B cell (primary cell): ENCODE results near the gene CXorf49. TPM values are rescaled to one million over a fixed set of nuclear protein-coding genes. Genes with fewer than 3 reads are reported as not detected.
"Not testable (repeated sequence)": the region's sequence is repeated elsewhere in the genome, so short reads cannot be mapped to it uniquely, and the experiment has no call there.

Experiments used
- ATAC-seq: fragments of 200-7000 bp; cut with Tn5 transposase; one replicate; pipeline ENCODE4 v1.10.0; 2021; ENCODE audit warnings: low read depth, mild to moderate bottlenecking, moderate number of reproducible peaks, moderate library complexity
- CTCF ChIA-PET: fragments of 350-600 bp; sonication (Branson Sonifier 250); formaldehyde crosslinking; loops from one replicate; lab custom pipeline; 2021; ENCODE audit warnings: antibody characterized with exemption, inconsistent platforms; lab: Charles Lee
- POLR2A ChIA-PET: fragments of 350-600 bp; sonication (Branson Sonifier 250); formaldehyde crosslinking; loops from one replicate; lab custom pipeline; 2021; ENCODE audit warnings: antibody characterized with exemption; lab: Charles Lee
- DNase-seq: peaks from one replicate; pipeline ENCODE4 v3.0.0; 2013
- H2AFZ ChIP-seq: 2 replicates; pipeline ENCODE4 v1.6.1; 2012; ENCODE audit warnings: mild to moderate bottlenecking, low read depth, low read length; ENCODE audit not compliant: insufficient read depth, poor library complexity, severe bottlenecking
- H3K27ac ChIP-seq, 2 donors: 1 replicate in 1 of 2; 2 replicates in 1 of 2; pipeline ENCODE4 v1.5.1; 2012 to 2013; ENCODE audit warnings: low read length in 2 of 2, mild to moderate bottlenecking in 2 of 2, moderate library complexity in 1 of 2
- H3K27me3 ChIP-seq, 4 experiments: fragments of 200-600 bp in 1 of 4; sonication (generic) in 1 of 4; replicated peaks in 1 of 4; 1 replicate in 2 of 4; 2 replicates in 2 of 4; pipeline versions ENCODE4 v1.6.1 to v1.7.0; 2013 to 2016; ENCODE audit warnings: low read length in 3 of 4, mild to moderate bottlenecking in 2 of 4, mixed read lengths in 1 of 4, moderate library complexity in 1 of 4; ENCODE audit not compliant: insufficient read depth in 4 of 4, control insufficient read depth in 3 of 4; ENCODE audit errors: control extremely low read depth in 1 of 4
- H3K36me3 ChIP-seq, 2 experiments: replicated peaks in 1 of 2; 1 replicate in 1 of 2; 2 replicates in 1 of 2; pipeline versions ENCODE4 v1.6.1 to v1.7.1; 2013; ENCODE audit warnings: low read length in 1 of 2; ENCODE audit not compliant: insufficient read depth in 2 of 2, control insufficient read depth in 1 of 2; ENCODE audit errors: control extremely low read depth in 1 of 2, extremely low read depth in 1 of 2
- H3K4me1 ChIP-seq, 2 donors: fragments of 200-600 bp in 1 of 2; sonication (generic) in 1 of 2; 1 replicate in 1 of 2; 2 replicates in 1 of 2; pipeline versions ENCODE4 v1.5.1 to v1.6.1; 2013 to 2017; ENCODE audit warnings: low read length in 2 of 2; ENCODE audit not compliant: control insufficient read depth in 2 of 2, insufficient read depth in 2 of 2
- H3K4me2 ChIP-seq: replicated peaks from 2 replicates; pipeline ENCODE3; 2012; ENCODE audit warnings: mild to moderate bottlenecking, low read depth, low read length; ENCODE audit not compliant: poor library complexity, severe bottlenecking
- H3K4me3 ChIP-seq, 5 experiments: fragments of 200-600 bp in 1 of 5; sonication (generic) in 1 of 5; 1 replicate in 3 of 5; 2 replicates in 2 of 5; pipeline versions ENCODE4 v1.5.1 to v1.7.0; 2011 to 2016; ENCODE audit warnings: low read length in 4 of 5, mild to moderate bottlenecking in 4 of 5, low read depth in 2 of 5, control low read depth in 1 of 5, moderate library complexity in 1 of 5; ENCODE audit not compliant: insufficient read depth in 1 of 5; ENCODE audit errors: control extremely low read depth in 1 of 5, extremely low read depth in 1 of 5
- H3K79me2 ChIP-seq: fragments of 200-600 bp; sonication (generic); one replicate; pipeline ENCODE4 v1.6.0; 2016; ENCODE audit warnings: low read length; ENCODE audit not compliant: control insufficient read depth, insufficient read depth
- H3K9ac ChIP-seq: fragments of 200-600 bp; sonication (generic); 2 replicates; pipeline ENCODE4 v1.6.1; 2017; ENCODE audit warnings: mild to moderate bottlenecking, low read length, moderate library complexity
- H3K9me3 ChIP-seq, 3 donors: one replicate each; pipeline versions ENCODE4 v1.6.1 to v1.7.1; 2013; ENCODE audit warnings: low read length in 2 of 3; ENCODE audit not compliant: control insufficient read depth in 2 of 3, insufficient read depth in 1 of 3; ENCODE audit errors: control extremely low read depth in 1 of 3
- H4K20me1 ChIP-seq: 2 replicates; pipeline ENCODE4 v1.6.0; 2012; ENCODE audit warnings: mild to moderate bottlenecking, low read length; ENCODE audit not compliant: insufficient read depth, control insufficient read depth, poor library complexity, severe bottlenecking
- H3K27ac Mint-ChIP-seq: one replicate; pipeline ENCODE4 v1.8.0; 2021; ENCODE audit warnings: mixed read lengths
- H3K27me3 Mint-ChIP-seq: one replicate; pipeline ENCODE4 v1.8.0; 2021; ENCODE audit warnings: mixed read lengths
- H3K4me1 Mint-ChIP-seq: one replicate; pipeline ENCODE4 v1.8.0; 2021; ENCODE audit warnings: mixed read lengths
- H3K4me3 Mint-ChIP-seq: one replicate; pipeline ENCODE4 v1.8.0; 2021; ENCODE audit warnings: mixed read lengths
- H3K9me3 Mint-ChIP-seq: one replicate; pipeline ENCODE4 v1.8.0; 2022; ENCODE audit warnings: mixed read lengths; ENCODE audit not compliant: insufficient read depth
- EZH2 ChIP-seq: IDR thresholded peaks from 2 replicates; pipeline ENCODE4 v1.6.1; 2012; ENCODE audit warnings: borderline replicate concordance, low read depth, mild to moderate bottlenecking, moderate library complexity, low read length; ENCODE audit not compliant: insufficient read depth, poor library complexity, severe bottlenecking
- WGBS: methylation state at CpG from one replicate; pipeline ENCODE4 v1.1.5; 2013; ENCODE audit warnings: missing lambda C conversion rate; ENCODE audit not compliant: insufficient coverage; 5-methylcytosine and 5-hydroxymethylcytosine counted together
- intact Hi-C: fragments of 100-400 bp; cut with micrococcal nuclease; formaldehyde crosslinking; loops from one replicate; pipeline ENCODE4 v1.10.0; 2022
- polyA plus RNA-seq: library from polyadenylated mRNA; depleted of rRNA; stranded (reverse); fragments of >200 nt; gene quantifications from 2 replicates; pipeline ENCODE4 v1.2.3, GENCODE V29; 2012
- total RNA-seq, 2 donors: library from RNA; stranded (reverse); fragments of 120-200 nt in 1 of 2; gene quantifications; 1 replicate in 1 of 2; 2 replicates in 1 of 2; pipeline versions ENCODE4 v1.2.3 to v1.2.4, GENCODE V29; 2013 to 2022
- TF ChIP-seq, protein P1 (sequence below): fragments of 200-600 bp; IDR thresholded peaks from one replicate; pipeline ENCODE4 v1.8.0; 2022; ENCODE audit warnings: antibody characterized with exemption, mild to moderate bottlenecking

Gene CXorf49
- total and polyA plus RNA-seq, 2 donors (not counting 1 experiment from before 2014, with no cell fraction given): not detected

DNA sequence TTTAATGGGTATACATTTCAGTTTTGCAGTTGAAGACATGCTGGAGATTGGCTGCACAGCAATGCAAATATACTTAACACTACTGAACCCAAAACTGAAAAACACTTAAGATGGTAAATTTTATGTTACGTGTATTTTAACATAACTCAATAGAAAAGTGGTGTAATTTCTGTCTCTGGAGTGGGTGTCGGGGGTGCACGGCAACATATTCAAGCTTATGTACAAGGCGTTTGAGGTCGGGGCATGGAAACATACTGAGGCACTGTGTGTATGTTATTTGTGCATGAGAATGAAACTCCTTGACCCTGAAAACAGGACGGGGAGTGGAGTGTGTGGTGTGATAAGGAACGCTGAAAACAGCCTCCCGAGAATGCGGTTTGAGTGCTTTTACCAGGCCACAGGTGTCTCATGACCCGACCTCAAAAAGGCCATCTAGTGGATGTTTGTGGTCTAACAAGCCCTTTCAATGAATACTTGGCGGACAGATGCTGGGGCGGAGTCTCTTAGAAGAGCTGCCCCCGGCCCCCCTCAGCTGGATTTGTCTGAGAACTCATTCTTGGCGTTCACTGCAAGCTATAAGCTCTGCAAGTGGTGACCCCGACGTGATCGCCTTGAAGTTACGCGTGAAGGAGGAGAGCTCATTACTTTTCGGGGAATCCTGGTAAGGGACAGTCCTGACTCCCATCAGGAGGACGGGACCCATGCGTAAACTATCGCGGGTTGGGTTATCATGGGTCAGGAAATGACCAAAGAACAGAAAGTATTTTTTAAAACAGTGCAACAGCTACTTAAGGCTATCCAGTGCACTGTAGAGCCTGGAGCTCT, 21.2 kb downstream of the CXorf49 start:
- H3K9me3 Mint-ChIP-seq, H3K9me3 ChIP-seq, H3K36me3 ChIP-seq, DNase-seq, H3K27me3 ChIP-seq, H3K4me2 ChIP-seq, H4K20me1 ChIP-seq, H3K4me1 ChIP-seq, H2AFZ ChIP-seq, H3K27ac Mint-ChIP-seq, H3K27ac ChIP-seq, H3K4me3 Mint-ChIP-seq, H3K79me2 ChIP-seq, intact Hi-C loops, POLR2A ChIA-PET, H3K4me3 ChIP-seq, H3K4me1 Mint-ChIP-seq, H3K9ac ChIP-seq, CTCF ChIA-PET, H3K27me3 Mint-ChIP-seq: not testable (repeated sequence)
- WGBS: no CpG with 5 or more reads among the region's 24 CpGs
- peak; percentile 74 for ATAC-seq

DNA sequence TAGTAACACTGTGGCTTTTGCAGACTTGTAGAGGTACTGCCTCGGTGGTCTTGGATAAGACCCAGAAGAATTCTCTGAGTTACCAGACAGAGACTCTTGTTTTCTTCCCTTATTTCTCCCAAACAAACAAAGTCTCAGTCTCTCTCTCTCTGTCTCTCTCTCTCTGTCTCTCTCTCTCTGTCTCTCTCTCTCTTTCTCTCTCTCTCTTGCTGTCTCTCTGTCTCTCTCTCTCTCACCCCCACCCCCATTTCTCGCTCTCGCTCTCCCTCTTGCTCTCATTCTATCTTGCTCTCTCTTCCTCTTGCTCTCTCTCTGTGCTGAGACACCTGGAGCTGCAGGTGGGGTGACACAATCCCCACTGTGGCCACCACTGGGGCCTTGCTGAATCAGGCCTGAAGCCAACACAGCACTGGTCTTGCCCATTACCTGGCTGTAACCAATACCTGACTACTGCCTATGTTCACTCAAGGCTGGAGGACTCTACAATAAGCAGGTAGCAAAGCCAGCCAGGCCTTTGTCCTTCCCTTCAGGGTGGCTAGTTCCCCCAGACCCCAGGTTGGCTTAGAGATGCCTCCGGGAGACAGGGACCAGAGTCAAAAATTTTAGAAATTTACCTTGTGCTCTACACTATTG, 38.4 kb downstream of the CXorf49 start:
- Histone ChIP-seq H2AFZ (no peak overlapping the region), H3K9me3 (no peaks in the 10 kb centered on the region), H3K79me2 (no peaks in the 10 kb centered on the region), H3K27ac (no peak overlapping the region), H3K36me3 (no peaks in the 10 kb centered on the region), H3K4me2 (no peak overlapping the region), H3K27me3 (peaks cover 0 to 2% (median 0%) of the 10 kb centered on the region in 4 experiments), H4K20me1 (no peaks in the 10 kb centered on the region), H3K9ac (no peak overlapping the region), H3K4me3 (no peak overlapping the region), H3K4me1 (no peaks in the 10 kb centered on the region)
- H3K4me1 Mint-ChIP-seq: no peaks in the 10 kb centered on the region
- ATAC-seq: no peak
- CTCF ChIA-PET: no interaction called here
- DNase-seq: no peak
- H3K4me3 Mint-ChIP-seq: no peak overlapping the region
- H3K27ac Mint-ChIP-seq: no peak overlapping the region
- H3K27me3 Mint-ChIP-seq: peaks cover 4% of the 10 kb centered on the region
- H3K9me3 Mint-ChIP-seq: no peaks in the 10 kb centered on the region
- POLR2A ChIA-PET: no interaction called here
- intact Hi-C loops: no loop called here
- no peak for TF ChIP-seq EZH2
- TF ChIP-seq, protein P1, sequence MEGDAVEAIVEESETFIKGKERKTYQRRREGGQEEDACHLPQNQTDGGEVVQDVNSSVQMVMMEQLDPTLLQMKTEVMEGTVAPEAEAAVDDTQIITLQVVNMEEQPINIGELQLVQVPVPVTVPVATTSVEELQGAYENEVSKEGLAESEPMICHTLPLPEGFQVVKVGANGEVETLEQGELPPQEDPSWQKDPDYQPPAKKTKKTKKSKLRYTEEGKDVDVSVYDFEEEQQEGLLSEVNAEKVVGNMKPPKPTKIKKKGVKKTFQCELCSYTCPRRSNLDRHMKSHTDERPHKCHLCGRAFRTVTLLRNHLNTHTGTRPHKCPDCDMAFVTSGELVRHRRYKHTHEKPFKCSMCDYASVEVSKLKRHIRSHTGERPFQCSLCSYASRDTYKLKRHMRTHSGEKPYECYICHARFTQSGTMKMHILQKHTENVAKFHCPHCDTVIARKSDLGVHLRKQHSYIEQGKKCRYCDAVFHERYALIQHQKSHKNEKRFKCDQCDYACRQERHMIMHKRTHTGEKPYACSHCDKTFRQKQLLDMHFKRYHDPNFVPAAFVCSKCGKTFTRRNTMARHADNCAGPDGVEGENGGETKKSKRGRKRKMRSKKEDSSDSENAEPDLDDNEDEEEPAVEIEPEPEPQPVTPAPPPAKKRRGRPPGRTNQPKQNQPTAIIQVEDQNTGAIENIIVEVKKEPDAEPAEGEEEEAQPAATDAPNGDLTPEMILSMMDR: no peak
- whole genome bisulfite sequencing: 92% methylated on average over 2 of the region's 4 CpGs

DNA sequence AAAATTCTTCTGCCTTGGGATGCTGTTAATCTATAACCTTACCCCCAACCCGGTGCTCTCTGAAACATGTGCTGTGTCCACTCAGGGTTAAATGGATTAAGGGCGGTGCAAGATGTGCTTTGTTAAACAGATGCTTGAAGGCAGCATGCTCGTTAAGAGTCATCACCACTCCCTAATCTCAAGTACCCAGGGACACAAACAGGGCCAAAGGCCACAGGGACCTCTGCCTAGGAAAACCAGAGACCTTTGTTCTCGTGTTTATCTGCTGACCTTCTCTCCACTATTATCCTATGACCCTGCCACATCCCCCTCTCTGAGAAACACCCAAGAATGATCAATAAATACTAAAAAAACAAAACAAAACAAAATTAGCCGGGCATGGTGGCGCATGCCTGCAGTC, 40.9 kb downstream of the CXorf49 start:
- H3K27ac ChIP-seq, H3K27ac Mint-ChIP-seq, intact Hi-C loops, H3K79me2 ChIP-seq, H3K27me3 ChIP-seq, CTCF ChIA-PET, H3K4me1 Mint-ChIP-seq, H3K4me3 ChIP-seq, H3K36me3 ChIP-seq, H4K20me1 ChIP-seq, H3K9me3 Mint-ChIP-seq, H3K4me1 ChIP-seq, H3K4me2 ChIP-seq, POLR2A ChIA-PET, H3K9me3 ChIP-seq, ATAC-seq, H2AFZ ChIP-seq, DNase-seq, H3K27me3 Mint-ChIP-seq, H3K4me3 Mint-ChIP-seq, H3K9ac ChIP-seq: not testable (repeated sequence)
- WGBS: 89% methylated on average over 2 of the region's 6 CpGs
